ENCODE measurements around the gene STMN3. TPM values are rescaled to one million over a fixed set of nuclear protein-coding genes. Genes with fewer than 3 reads are reported as not detected.

STMN3 gene
- total and polyA plus RNA-seq, 2 of the 8 experiments (the other 6 are each of a cell fraction or from before 2014, with no cell fraction given), result 51.5 to 63.1 TPM

GRCh38 chr20:63687419-63688178, 34.4 kb upstream of the STMN3 start:
- H2BK120ac ChIP-seq (replicated peaks; ENCODE audit: low read depth, low read length), result no peak overlapping the region
- 94% methylated on average over 28 of the region's 29 CpGs; no CpG with 5 or more reads in 1 of the 2 experiments for WGBS, 2 experiments (ENCODE audit: extremely low coverage in 1 of 2, insufficient coverage in 1 of 2, insufficient read length in 1 of 2, insufficient replicate concordance in 2 of 2, low coverage in 1 of 2, low lambda C conversion rate in 2 of 2, missing lambda C conversion rate in 1 of 2)
- H3K9me3 ChIP-seq (ENCODE audit: insufficient read depth in 2 of 2, low read depth in 1 of 2, low read length in 1 of 2), result no peaks in the 10 kb centered on the region
- no peak overlapping the region for H3K27ac ChIP-seq (ENCODE audit: low read depth, low read length)
- H4K8ac ChIP-seq (ENCODE audit: extremely low read depth, insufficient read depth, low read length), result no peak overlapping the region
- no peak overlapping the region for H2AK5ac ChIP-seq (ENCODE audit: low read depth, low read length)
- no peaks in the 10 kb centered on the region for H3K23me2 ChIP-seq (ENCODE audit: low read depth, low read length)
- no peak overlapping the region for H2BK5ac ChIP-seq (ENCODE audit: low read depth, low read length)
- no peak overlapping the region for H3K4me2 ChIP-seq (ENCODE audit: insufficient read depth in 1 of 2, low read depth in 2 of 2, low read length in 2 of 2)
- no peak overlapping the region for H2BK15ac ChIP-seq (ENCODE audit: low read length)
- H3K27me3 ChIP-seq (replicated peaks in 1 of 4; ENCODE audit: control insufficient read depth in 3 of 4, extremely low read depth in 1 of 4, insufficient read depth in 3 of 4, low read length in 3 of 4), result no peaks in the 10 kb centered on the region
- no peaks in the 10 kb centered on the region for H3K79me1 ChIP-seq (ENCODE audit: low read depth, low read length)
- no peak overlapping the region for H2BK12ac ChIP-seq (ENCODE audit: low read depth, low read length)
- H3K4ac ChIP-seq (replicated peaks; ENCODE audit: insufficient read length, low read depth, low read length), result no peak overlapping the region
- H4K91ac ChIP-seq (replicated peaks; ENCODE audit: insufficient read length, low read length), result no peak overlapping the region
- no peak overlapping the region for H3K56ac ChIP-seq (replicated peaks; ENCODE audit: insufficient read length, low read depth, low read length)
- ChIA-PET CTCF (ENCODE audit: partially characterized antibody) (interaction anchor here (0.5 to 1.7 kb wide), 5 partner anchors 11 to 150 kb away, joined by 3 to 4 read pairs (median 3); partner anchors contain the start of gene PTK6), POLR2A (ENCODE audit: partially characterized antibody) (interaction anchor here (0.7 to 4.3 kb wide), 5 partner anchors 8 to 29 kb away, joined by 4 to 31 read pairs (median 6); partner anchors contain the start of genes RTEL1 and TNFRSF6B)
- H4K5ac ChIP-seq (ENCODE audit: insufficient read length, low read depth, low read length), result no peak overlapping the region
- H2AFZ ChIP-seq (ENCODE audit: low read length), result no peak overlapping the region
- no peak overlapping the region for H3K9ac ChIP-seq (replicated peaks in 1 of 4; ENCODE audit: extremely low read depth in 1 of 4, low read depth in 3 of 4, low read length in 3 of 4)
- no peak overlapping the region for H3K23ac ChIP-seq (ENCODE audit: insufficient read length)
- no peaks in the 10 kb centered on the region for H3K79me2 ChIP-seq (ENCODE audit: control insufficient read depth in 1 of 2, insufficient read depth in 2 of 2, low read length in 2 of 2)
- no peaks in the 10 kb centered on the region for H3K36me3 ChIP-seq (ENCODE audit: control insufficient read depth in 2 of 4, insufficient read depth in 4 of 4, low read length in 3 of 4)
- FAIRE-seq (no peak), DNase-seq (ENCODE audit: low read depth in 1 of 2, low spot score in 2 of 2) (no peak)
- H3K4me3 ChIP-seq (ENCODE audit: extremely low read depth in 1 of 4, insufficient read depth in 2 of 4, low read depth in 3 of 4, low read length in 4 of 4), result no peak overlapping the region
- H3K18ac ChIP-seq (ENCODE audit: extremely low read depth, low read length), result no peak overlapping the region
- peaks cover 0 to 5% of the 10 kb centered on the region in 2 experiments for H4K20me1 ChIP-seq (replicated peaks in 1 of 2; ENCODE audit: control insufficient read depth in 1 of 2, insufficient read depth in 2 of 2, low read length in 2 of 2)
- no peak overlapping the region for H3K14ac ChIP-seq (ENCODE audit: insufficient read length)
- no peak overlapping the region for H2BK20ac ChIP-seq (ENCODE audit: low read length)
- no peaks in the 10 kb centered on the region; a peak in 1 of 7 replicates for H3K4me1 ChIP-seq (replicated peaks in 1 of 4; ENCODE audit: control insufficient read depth in 3 of 4, insufficient read depth in 4 of 4, low read length in 3 of 4)
- no peak for TF ChIP-seq CEBPB (IDR thresholded peaks at IDR 0.05; ENCODE audit: low read depth, low read length)
- no peak for TF ChIP-seq SP2 (IDR thresholded peaks at IDR 0.05; ENCODE audit: low read length)
- TF ChIP-seq SP4 (IDR thresholded peaks at IDR 0.05; ENCODE audit: low read length), result no peak
- no peak for TF ChIP-seq HDAC6 (IDR thresholded peaks at IDR 0.05; ENCODE audit: low read depth, low read length)
- TF ChIP-seq RBBP5 (IDR thresholded peaks at IDR 0.05; ENCODE audit: borderline replicate concordance, low read depth, low read length), result no peak
- TF ChIP-seq KDM1A (IDR thresholded peaks at IDR 0.05; ENCODE audit: borderline replicate concordance, low read length), result no peak
- TF ChIP-seq PHF8 (conservative IDR thresholded peaks at IDR 0.05; ENCODE audit: low read depth, low read length), result no peak
- TF ChIP-seq MAFK (IDR thresholded peaks at IDR 0.05; ENCODE audit: low read depth, low read length), result no peak
- TF ChIP-seq CHD2 (IDR thresholded peaks at IDR 0.05; ENCODE audit: low read length), result no peak
- TF ChIP-seq JUND (IDR thresholded peaks at IDR 0.05; ENCODE audit: low read length), result no peak
- no peak for TF ChIP-seq RAD21 (IDR thresholded peaks at IDR 0.05 in 1 of 2, conservative IDR thresholded peaks at IDR 0.05 in 1 of 2; ENCODE audit: low read depth in 2 of 2, low read length in 2 of 2)
- no peak for TF ChIP-seq SAP30 (IDR thresholded peaks at IDR 0.05; ENCODE audit: insufficient read depth, insufficient replicate concordance, low read length)
- TF ChIP-seq TBP (IDR thresholded peaks at IDR 0.05; ENCODE audit: low read depth, low read length), result no peak

Data from H1 (cell line).